HG03135 (cell line): ENCODE measurements around the gene RABGAP1L.
"Not testable (repeated sequence)": the region's sequence is repeated elsewhere in the genome, so short reads cannot be mapped to it uniquely, and the experiment has no call there.

Experiments
- ATAC-seq: cut with Tn5 transposase; IDR thresholded peaks from one replicate; pipeline ENCODE4 v1.9.1; 2021; ENCODE audit warnings: mild to moderate bottlenecking, moderate library complexity; ENCODE audit not compliant: unreplicated experiment

RABGAP1L gene

DNA sequence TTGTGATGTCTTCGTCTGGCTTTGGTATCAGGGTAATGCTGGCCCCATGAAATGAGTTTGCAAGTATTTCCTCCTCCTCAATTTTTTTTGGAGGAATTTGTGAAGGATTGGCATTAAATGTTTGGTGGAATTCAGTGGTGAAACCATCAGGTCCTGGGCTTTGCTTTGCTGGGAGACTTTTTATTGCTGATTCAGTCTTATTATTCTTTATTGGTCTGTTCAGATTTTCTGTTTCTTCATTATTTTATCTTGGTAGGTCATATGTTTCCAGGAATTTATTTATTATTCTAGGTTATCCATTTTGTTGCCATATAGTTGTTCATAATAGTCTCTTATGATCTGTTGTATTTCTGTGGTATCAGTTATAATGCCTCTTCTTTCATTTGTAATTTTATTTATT, 126.7 kb downstream of the RABGAP1L start:
- ATAC-seq = no peak

DNA sequence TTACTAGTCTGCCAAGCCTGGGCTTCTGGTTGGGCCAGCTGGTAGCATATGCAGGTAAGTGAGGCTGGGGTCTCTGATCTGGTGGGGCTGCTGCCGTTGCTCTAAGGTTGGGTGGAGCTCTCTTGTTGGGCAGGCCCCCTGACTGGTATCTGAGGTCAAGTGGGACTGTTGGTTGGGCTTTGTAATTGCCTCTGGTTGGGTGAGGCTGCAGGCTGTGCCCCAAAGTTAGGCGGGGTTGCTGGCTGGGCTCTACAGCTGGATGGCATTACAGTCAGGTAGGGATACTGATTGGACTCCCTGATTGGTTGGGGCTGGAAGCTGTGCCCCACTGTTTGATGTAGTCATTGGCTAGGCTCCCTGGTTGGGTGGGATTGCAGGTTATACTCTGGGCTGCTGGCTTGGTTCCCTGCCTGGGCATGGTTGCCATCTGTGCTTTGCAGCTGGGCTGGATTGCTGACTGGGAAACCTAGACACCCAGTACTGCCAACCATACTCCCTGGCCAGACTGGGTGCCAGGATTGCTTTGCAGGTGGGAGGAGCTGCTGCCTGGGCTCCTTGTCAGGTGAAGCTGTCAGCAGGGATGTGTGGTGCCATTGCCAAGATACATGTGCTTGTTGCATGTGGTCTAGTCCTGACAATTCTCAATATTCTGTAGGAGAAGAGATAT, 130.5 kb downstream of the RABGAP1L start:
- ATAC-seq = no peak

- no peak for ATAC-seq
Measured at GRCh38 chr1:174291059-174291458, 131.7 kb downstream of the RABGAP1L start.

DNA sequence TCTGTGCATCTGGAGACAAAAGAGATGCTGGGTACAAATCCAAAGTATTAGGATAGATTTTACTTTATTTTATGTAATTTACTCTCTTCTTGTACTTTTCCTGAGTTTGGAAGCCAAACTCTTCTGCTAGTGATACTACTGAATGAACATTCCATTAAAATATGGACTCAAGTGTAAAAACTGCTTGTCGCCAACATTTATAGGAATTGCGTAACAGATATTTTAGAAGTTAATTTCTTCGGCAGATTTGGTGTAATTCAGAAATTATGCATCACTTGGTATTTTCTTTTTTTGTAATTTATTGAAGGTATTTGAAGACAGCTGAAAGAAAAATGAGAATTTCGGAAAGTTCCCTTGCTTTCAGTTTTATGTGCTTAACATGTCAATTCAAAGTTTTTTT, 137.0 kb downstream of the RABGAP1L start:
- ATAC-seq = no peak

GRCh38 chr1:174297351-174297750, 138.0 kb downstream of the RABGAP1L start:
- ATAC-seq = no peak

- no peak for ATAC-seq
Measured at GRCh38 chr1:174301295-174302077, 142.2 kb downstream of the RABGAP1L start.

- no peak for ATAC-seq
Measured at GRCh38 chr1:174308604-174309003, 149.3 kb downstream of the RABGAP1L start.

DNA sequence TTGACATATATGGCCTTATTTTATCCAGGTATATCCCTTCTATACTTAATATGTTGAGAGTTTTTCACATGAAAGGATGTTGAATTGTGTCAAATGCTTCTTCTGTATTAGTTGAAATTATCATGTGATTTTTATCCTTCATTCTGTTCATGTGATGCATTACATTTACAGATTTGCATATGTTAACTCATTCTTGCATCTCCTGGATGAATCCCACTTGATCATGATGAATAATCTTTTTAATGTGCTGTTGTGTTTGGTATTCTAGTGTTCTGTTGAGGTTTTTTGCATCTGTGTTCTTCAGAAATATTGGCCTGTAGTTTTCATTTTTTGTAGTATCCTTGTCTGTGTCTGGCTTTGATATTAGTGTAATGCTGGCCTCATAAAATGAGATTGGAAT, 150.2 kb downstream of the RABGAP1L start:
- ATAC-seq = no peak

DNA sequence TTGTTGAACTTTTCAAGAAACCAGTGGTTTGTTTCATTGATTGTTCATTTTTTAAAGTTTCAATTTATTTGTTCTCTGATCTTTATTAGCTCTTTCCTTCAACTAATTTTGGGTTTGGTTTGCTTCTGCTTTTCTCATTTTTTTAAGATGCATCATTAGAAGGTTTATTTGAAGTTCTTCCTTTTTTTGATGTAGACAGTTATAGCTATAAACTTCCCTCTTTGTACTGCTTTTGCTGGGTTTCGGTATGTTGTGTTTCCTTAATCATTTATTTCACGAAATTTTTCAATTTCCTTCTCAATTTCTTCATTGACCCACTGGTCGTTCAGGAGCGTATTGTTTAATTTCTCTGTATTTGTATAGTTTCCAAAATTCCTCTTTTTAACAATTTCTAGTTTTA, 155.1 kb downstream of the RABGAP1L start:
- no peak for ATAC-seq

- ATAC-seq = no peak
Measured at GRCh38 chr1:174315239-174315638, 155.9 kb downstream of the RABGAP1L start.

DNA sequence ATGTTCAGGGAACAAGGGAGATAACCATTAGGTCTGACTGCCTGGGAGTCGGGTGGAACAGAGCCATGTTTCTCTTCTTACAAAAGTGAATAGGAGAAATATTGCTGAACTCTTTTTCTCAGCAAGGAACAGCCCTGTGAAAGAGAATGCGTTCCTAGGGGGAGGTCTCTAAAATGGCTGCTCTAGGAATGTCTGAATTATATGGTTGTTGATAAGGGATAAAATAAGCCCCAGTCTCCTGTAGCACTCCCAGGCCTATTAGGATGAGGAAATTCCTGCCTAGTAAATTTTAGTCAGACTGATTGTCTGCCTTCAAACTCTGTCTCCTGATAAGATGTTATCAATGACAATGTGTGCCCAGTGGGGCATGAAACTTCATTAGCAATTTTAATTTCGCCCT, 161.6 kb downstream of the RABGAP1L start:
- not testable (repeated sequence) for ATAC-seq

- ATAC-seq = no peak
Measured at GRCh38 chr1:174322202-174322862, 163.0 kb downstream of the RABGAP1L start.

- no peak for ATAC-seq
Measured at GRCh38 chr1:174324493-174324892, 165.2 kb downstream of the RABGAP1L start.

GRCh38 chr1:174324939-174325338, 165.6 kb downstream of the RABGAP1L start:
- ATAC-seq = no peak

DNA sequence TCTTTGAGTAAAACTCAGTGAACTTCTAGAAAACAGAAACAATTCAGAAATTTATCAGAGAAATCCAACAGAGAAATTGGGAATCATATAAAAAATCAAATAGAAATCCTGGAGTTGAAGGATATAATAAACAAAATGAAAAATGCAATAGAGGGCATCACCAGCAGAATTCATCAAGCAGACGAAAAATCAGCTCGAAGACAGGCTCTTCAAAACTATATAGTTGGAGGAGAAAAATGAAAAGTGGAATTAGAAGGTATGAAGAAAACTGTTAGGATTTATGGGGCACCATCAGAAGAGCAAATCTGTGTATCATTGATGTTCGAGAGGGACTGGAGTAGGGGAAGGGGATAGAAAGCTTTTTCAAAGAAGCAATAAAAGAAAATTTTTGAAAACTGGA, 167.0 kb downstream of the RABGAP1L start:
- ATAC-seq = no peak

DNA sequence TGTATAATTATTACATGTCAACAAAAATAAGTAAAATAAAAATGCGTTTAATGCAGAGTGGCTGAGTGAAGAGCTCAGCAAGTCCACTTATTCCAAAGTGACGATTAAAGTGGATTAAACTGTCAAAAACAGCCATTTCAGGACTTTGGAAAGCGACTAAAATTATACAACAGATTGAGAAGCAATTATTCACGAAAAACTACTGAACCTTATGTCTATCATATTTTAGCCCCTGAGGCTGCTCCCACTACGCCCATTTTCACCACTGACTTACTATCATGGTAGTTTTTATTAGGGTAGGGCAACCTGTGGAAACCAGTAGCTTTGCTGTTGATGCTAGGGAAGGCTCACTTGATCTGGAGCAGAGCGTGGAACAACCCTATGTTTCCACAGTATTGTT, 174.1 kb downstream of the RABGAP1L start:
- no peak for ATAC-seq

DNA sequence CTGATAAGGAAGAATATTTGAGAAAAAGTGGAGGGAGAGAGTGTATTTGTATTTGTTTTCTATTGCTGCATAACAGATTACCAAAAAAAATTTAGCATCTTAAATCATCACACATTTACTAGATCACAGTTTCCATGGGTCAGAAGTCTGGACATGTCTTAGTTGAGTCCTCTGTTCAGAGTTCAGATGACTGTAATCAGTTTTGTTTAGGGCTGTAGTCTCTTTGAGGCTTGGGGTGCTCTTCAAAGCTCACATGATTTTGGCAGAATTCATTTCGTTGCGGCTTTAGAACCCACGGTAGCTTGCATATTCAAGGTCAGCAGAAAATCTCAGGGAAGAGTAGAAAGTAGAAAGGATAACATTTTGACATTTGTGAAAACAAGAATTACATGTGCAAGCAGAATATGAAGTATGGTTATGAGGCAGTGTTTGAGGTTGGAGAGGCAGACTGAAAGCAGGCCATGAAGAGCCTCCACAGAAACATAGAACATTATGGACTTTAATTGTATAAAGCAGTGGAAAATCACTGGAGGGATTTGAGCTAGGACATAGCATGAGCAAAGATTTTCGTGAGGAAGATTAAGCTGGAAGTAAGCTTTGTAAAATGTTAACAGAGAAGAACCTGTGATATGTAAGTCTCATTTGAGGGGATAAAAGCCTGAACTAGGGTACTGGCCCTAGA, 177.8 kb downstream of the RABGAP1L start:
- ATAC-seq = no peak

GRCh38 chr1:174340404-174340803, 181.1 kb downstream of the RABGAP1L start:
- not testable (repeated sequence) for ATAC-seq

DNA sequence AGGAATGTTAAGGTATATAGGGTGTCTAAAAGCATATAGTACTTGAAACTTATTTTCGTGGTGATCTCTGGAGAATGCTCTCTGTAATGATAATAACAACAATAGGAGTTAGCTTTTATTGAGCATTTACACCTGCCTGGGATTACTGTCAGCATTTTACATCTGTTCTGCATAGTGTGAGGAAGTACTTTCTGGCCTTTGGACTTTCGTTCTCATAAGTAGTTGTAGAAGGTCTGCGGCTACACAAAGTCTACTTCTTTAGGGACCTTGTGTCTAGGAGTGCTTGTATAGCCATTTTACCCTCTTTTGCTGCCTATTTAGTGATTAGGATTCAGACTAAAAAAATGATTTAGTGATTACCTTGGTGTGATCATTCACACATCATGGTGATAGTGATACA, 184.8 kb downstream of the RABGAP1L start:
- ATAC-seq = no peak

DNA sequence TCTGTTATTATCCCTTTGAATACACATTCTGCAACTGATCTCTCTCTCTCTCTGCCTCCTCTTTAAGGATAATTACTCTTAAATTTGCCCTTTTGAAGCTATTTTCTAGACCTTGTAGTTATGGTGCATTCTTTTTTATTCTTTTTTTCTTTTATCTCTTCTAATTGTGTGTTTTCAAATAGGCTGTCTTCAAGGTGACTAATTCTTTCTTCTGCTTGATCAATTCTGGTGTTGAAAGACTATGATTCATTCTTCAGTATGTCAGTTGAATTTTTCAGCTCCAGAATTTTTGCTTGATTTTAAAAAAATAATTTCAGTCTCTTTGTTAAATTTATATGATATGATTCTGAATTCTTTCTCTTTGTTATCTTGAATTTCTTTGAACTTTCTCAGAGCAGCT, 192.8 kb downstream of the RABGAP1L start:
- ATAC-seq = no peak

- ATAC-seq = no peak
Measured at GRCh38 chr1:174352883-174353608, 193.7 kb downstream of the RABGAP1L start.
